ENCODE data around the gene ATP11A.

The ATP11A gene

DNA sequence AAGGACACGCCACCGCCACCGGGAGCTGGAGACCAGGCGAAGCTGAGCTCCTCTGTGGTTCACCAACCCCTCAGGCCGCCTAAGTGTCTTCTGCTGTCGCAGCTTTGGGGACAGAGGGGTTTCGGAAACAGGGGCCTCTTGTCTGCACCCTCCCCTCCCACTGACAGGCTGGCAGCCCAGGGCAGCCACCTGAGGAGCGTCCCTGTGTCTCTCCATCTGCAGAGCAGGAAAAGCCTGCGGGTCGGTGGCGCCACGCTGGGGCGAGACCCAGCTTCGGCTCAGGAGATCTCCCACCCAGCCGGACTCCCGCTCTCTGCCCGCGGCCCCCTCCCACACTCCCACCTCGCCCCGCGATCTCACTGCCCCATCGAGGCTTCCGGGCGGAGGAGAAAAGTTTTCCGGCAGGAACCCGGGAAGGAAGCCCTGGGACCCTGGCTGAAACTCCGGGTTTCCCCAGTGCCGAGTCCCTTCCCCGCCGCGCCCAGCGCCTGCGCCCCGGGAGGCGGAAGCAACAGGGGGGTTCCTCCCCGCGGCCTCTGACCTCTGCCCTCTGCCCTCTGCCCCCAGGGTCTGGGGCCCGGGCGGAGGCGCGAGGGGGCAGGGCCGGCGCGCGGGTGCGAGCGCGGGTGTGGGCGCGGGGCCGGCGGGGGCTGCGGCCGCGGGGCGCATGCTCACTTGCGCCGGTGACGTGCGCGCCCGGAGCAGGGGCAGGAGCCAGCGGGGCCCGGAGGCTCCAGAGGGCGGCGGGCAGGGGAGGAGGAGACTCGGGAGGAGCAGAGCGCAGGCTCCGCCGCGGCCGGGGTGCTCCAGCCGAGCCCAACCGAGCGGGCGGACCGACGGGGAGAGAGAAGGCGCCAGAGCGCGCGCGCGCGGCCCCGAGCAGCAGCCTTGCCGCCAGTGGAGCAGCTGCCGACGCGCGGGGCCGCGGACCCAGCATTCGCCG is at the start of gene ATP11A (continued):
- TF ChIP-seq, protein P1, sequence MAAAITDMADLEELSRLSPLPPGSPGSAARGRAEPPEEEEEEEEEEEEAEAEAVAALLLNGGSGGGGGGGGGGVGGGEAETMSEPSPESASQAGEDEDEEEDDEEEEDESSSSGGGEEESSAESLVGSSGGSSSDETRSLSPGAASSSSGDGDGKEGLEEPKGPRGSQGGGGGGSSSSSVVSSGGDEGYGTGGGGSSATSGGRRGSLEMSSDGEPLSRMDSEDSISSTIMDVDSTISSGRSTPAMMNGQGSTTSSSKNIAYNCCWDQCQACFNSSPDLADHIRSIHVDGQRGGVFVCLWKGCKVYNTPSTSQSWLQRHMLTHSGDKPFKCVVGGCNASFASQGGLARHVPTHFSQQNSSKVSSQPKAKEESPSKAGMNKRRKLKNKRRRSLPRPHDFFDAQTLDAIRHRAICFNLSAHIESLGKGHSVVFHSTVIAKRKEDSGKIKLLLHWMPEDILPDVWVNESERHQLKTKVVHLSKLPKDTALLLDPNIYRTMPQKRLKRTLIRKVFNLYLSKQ (tag by site-specific recombination; IDR thresholded peaks at IDR 0.05; ENCODE audit: borderline replicate concordance), result no peak
- TF ChIP-seq ZFP41 (tag by site-specific recombination; IDR thresholded peaks at IDR 0.05; ENCODE audit: borderline replicate concordance) (no peak), ZNF585B (tag by site-specific recombination; IDR thresholded peaks at IDR 0.05) (no peak), ZNF837 (tag by site-specific recombination; IDR thresholded peaks at IDR 0.05) (no peak), ZNF37A (tag by site-specific recombination; IDR thresholded peaks at IDR 0.05) (no peak), HOXA7 (CRISPR knock-in tag; IDR thresholded peaks at IDR 0.05; ENCODE audit: borderline replicate concordance) (no peak), ZNF391 (tag by site-specific recombination; IDR thresholded peaks at IDR 0.05; ENCODE audit: borderline replicate concordance, low read depth) (no peak), ZBTB20 (tag by site-specific recombination; IDR thresholded peaks at IDR 0.05) (peak; percentile 85), BCL11B (tag by site-specific recombination; IDR thresholded peaks at IDR 0.05; ENCODE audit: low read depth) (peak; percentile 97), HOXD13 (CRISPR knock-in tag; IDR thresholded peaks at IDR 0.05; ENCODE audit: borderline replicate concordance) (no peak), ZNF433 (tag by site-specific recombination; IDR thresholded peaks at IDR 0.05; ENCODE audit: low read depth) (no peak), ZNF571 (tag by site-specific recombination; IDR thresholded peaks at IDR 0.05) (no peak), ZNF140 (tag by site-specific recombination; IDR thresholded peaks at IDR 0.05) (no peak), ZNF555 (tag by site-specific recombination; conservative IDR thresholded peaks at IDR 0.05) (no peak), ZNF426 (tag by site-specific recombination; IDR thresholded peaks at IDR 0.05) (no peak), ZNF416 (tag by site-specific recombination; IDR thresholded peaks at IDR 0.05) (no peak), ZNF16 (tag by site-specific recombination; IDR thresholded peaks at IDR 0.05; ENCODE audit: low read depth) (no peak), HOXC10 (CRISPR knock-in tag; IDR thresholded peaks at IDR 0.05) (no peak)
- TF ChIP-seq, protein P2, sequence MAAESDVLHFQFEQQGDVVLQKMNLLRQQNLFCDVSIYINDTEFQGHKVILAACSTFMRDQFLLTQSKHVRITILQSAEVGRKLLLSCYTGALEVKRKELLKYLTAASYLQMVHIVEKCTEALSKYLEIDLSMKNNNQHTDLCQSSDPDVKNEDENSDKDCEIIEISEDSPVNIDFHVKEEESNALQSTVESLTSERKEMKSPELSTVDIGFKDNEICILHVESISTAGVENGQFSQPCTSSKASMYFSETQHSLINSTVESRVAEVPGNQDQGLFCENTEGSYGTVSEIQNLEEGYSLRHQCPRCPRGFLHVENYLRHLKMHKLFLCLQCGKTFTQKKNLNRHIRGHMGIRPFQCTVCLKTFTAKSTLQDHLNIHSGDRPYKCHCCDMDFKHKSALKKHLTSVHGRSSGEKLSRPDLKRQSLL (tag by site-specific recombination; IDR thresholded peaks at IDR 0.05), result peak; percentile 58; the same call in 1 of the 2 replicates
- TF ChIP-seq, protein P3, sequence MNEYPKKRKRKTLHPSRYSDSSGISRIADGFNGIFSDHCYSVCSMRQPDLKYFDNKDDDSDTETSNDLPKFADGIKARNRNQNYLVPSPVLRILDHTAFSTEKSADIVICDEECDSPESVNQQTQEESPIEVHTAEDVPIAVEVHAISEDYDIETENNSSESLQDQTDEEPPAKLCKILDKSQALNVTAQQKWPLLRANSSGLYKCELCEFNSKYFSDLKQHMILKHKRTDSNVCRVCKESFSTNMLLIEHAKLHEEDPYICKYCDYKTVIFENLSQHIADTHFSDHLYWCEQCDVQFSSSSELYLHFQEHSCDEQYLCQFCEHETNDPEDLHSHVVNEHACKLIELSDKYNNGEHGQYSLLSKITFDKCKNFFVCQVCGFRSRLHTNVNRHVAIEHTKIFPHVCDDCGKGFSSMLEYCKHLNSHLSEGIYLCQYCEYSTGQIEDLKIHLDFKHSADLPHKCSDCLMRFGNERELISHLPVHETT (tag by site-specific recombination; IDR thresholded peaks at IDR 0.05), result no peak
- TF ChIP-seq, protein P4, sequence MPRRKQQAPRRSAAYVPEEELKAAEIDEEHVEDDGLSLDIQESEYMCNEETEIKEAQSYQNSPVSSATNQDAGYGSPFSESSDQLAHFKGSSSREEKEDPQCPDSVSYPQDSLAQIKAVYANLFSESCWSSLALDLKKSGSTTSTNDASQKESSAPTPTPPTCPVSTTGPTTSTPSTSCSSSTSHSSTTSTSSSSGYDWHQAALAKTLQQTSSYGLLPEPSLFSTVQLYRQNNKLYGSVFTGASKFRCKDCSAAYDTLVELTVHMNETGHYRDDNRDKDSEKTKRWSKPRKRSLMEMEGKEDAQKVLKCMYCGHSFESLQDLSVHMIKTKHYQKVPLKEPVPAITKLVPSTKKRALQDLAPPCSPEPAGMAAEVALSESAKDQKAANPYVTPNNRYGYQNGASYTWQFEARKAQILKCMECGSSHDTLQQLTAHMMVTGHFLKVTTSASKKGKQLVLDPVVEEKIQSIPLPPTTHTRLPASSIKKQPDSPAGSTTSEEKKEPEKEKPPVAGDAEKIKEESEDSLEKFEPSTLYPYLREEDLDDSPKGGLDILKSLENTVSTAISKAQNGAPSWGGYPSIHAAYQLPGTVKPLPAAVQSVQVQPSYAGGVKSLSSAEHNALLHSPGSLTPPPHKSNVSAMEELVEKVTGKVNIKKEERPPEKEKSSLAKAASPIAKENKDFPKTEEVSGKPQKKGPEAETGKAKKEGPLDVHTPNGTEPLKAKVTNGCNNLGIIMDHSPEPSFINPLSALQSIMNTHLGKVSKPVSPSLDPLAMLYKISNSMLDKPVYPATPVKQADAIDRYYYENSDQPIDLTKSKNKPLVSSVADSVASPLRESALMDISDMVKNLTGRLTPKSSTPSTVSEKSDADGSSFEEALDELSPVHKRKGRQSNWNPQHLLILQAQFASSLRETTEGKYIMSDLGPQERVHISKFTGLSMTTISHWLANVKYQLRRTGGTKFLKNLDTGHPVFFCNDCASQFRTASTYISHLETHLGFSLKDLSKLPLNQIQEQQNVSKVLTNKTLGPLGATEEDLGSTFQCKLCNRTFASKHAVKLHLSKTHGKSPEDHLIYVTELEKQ (tag by site-specific recombination; IDR thresholded peaks at IDR 0.05; ENCODE audit: borderline replicate concordance), result no peak
- TF ChIP-seq, protein P5, sequence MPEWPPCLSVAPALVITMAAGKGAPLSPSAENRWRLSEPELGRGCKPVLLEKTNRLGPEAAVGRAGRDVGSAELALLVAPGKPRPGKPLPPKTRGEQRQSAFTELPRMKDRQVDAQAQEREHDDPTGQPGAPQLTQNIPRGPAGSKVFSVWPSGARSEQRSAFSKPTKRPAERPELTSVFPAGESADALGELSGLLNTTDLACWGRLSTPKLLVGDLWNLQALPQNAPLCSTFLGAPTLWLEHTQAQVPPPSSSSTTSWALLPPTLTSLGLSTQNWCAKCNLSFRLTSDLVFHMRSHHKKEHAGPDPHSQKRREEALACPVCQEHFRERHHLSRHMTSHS (tag by site-specific recombination; IDR thresholded peaks at IDR 0.05), result no peak
- TF ChIP-seq, protein P6, sequence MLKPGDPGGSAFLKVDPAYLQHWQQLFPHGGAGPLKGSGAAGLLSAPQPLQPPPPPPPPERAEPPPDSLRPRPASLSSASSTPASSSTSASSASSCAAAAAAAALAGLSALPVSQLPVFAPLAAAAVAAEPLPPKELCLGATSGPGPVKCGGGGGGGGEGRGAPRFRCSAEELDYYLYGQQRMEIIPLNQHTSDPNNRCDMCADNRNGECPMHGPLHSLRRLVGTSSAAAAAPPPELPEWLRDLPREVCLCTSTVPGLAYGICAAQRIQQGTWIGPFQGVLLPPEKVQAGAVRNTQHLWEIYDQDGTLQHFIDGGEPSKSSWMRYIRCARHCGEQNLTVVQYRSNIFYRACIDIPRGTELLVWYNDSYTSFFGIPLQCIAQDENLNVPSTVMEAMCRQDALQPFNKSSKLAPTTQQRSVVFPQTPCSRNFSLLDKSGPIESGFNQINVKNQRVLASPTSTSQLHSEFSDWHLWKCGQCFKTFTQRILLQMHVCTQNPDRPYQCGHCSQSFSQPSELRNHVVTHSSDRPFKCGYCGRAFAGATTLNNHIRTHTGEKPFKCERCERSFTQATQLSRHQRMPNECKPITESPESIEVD (tag by site-specific recombination; IDR thresholded peaks at IDR 0.05), result no peak
- TF ChIP-seq, protein P7, sequence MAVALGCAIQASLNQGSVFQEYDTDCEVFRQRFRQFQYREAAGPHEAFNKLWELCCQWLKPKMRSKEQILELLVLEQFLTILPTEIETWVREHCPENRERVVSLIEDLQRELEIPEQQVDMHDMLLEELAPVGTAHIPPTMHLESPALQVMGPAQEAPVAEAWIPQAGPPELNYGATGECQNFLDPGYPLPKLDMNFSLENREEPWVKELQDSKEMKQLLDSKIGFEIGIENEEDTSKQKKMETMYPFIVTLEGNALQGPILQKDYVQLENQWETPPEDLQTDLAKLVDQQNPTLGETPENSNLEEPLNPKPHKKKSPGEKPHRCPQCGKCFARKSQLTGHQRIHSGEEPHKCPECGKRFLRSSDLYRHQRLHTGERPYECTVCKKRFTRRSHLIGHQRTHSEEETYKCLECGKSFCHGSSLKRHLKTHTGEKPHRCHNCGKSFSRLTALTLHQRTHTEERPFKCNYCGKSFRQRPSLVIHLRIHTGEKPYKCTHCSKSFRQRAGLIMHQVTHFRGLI (tag by site-specific recombination; IDR thresholded peaks at IDR 0.05), result peak; percentile 96
- TF ChIP-seq, protein P8, sequence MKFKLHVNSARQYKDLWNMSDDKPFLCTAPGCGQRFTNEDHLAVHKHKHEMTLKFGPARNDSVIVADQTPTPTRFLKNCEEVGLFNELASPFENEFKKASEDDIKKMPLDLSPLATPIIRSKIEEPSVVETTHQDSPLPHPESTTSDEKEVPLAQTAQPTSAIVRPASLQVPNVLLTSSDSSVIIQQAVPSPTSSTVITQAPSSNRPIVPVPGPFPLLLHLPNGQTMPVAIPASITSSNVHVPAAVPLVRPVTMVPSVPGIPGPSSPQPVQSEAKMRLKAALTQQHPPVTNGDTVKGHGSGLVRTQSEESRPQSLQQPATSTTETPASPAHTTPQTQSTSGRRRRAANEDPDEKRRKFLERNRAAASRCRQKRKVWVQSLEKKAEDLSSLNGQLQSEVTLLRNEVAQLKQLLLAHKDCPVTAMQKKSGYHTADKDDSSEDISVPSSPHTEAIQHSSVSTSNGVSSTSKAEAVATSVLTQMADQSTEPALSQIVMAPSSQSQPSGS (tag by site-specific recombination; IDR thresholded peaks at IDR 0.05; ENCODE audit: low read depth), result no peak

Data from HEK293 (cell line).